Activated CD4-positive, alpha-beta memory T cell treated with anti-CD3 and anti-CD28 coated beads, Interleukin-2, amount 10 ng/mL, durations not matched to agents 7 days and 5 days (primary cell): ENCODE results near the gene BLTP3B. TPM values are rescaled to one million over a fixed set of nuclear protein-coding genes. Genes with fewer than 3 reads are reported as not detected.

Source experiments
- CTCF ChIA-PET: fragments of 350-600 bp; sonication (Branson Sonifier 250); formaldehyde crosslinking; loops from one replicate; lab custom pipeline; 2021; ENCODE audit warnings: antibody characterized with exemption, inconsistent platforms; lab: Charles Lee
- POLR2A ChIA-PET: fragments of 350-600 bp; sonication (Branson Sonifier 250); formaldehyde crosslinking; loops from one replicate; lab custom pipeline; 2021; ENCODE audit warnings: antibody characterized with exemption; lab: Charles Lee
- DNase-seq: peaks from one replicate; pipeline ENCODE4 v3.0.0-alpha.2; 2020
- H3K27ac Mint-ChIP-seq: one replicate; pipeline ENCODE4 v1.8.0; 2021; ENCODE audit warnings: mild to moderate bottlenecking, mixed read lengths
- H3K27me3 Mint-ChIP-seq: one replicate; pipeline ENCODE4 v1.8.0; 2021; ENCODE audit warnings: mixed read lengths
- H3K36me3 Mint-ChIP-seq: one replicate; pipeline ENCODE4 v1.8.0; 2021; ENCODE audit warnings: low read depth, mixed read lengths
- H3K4me1 Mint-ChIP-seq: one replicate; pipeline ENCODE4 v1.8.0; 2021; ENCODE audit warnings: mixed read lengths
- H3K4me3 Mint-ChIP-seq: one replicate; pipeline ENCODE4 v1.8.0; 2021; ENCODE audit warnings: mild to moderate bottlenecking, mixed read lengths
- H3K9me3 Mint-ChIP-seq: one replicate; pipeline ENCODE4 v1.8.0; 2021; ENCODE audit warnings: mixed read lengths
- total RNA-seq, 2 experiments: library from RNA; stranded (reverse); gene quantifications; one replicate each; pipeline ENCODE4 v1.2.3, GENCODE V29; 2021

BLTP3B gene
- total RNA-seq, 2 experiments from 2014 or later, result 37.3 to 40.4 TPM

- no peaks in the 10 kb centered on the region for H3K27me3 Mint-ChIP-seq
- POLR2A ChIA-PET, result no interaction called here
- no peaks in the 10 kb centered on the region for H3K9me3 Mint-ChIP-seq
- no peak for DNase-seq
- no peaks in the 10 kb centered on the region for H3K4me1 Mint-ChIP-seq
- H3K36me3 Mint-ChIP-seq, result peaks cover 37% of the 10 kb centered on the region
- no peak overlapping the region for H3K4me3 Mint-ChIP-seq
- no peak overlapping the region for H3K27ac Mint-ChIP-seq
- CTCF ChIA-PET, result interaction anchor here (0.9 kb wide), 1 partner anchor 20 kb away, joined by 3 read pairs; no protein-coding TSS in a partner anchor
These were observed 31.8 kb upstream of the BLTP3B start for GRCh38 chr12:100174495-100174894.

GRCh38 chr12:100173111-100173510 is 30.4 kb upstream of the BLTP3B start:
- ChIA-PET CTCF (no interaction called here), POLR2A (no interaction called here)
- Mint-ChIP-seq H3K4me3 (no peak overlapping the region), H3K27ac (no peak overlapping the region), H3K27me3 (no peaks in the 10 kb centered on the region), H3K36me3 (peaks cover 32% of the 10 kb centered on the region), H3K4me1 (no peaks in the 10 kb centered on the region), H3K9me3 (no peaks in the 10 kb centered on the region)
- no peak for DNase-seq

- CTCF ChIA-PET, result no interaction called here
- no peaks in the 10 kb centered on the region for H3K9me3 Mint-ChIP-seq
These were observed 28.6 kb upstream of the BLTP3B start for GRCh38 chr12:100171248-100171647.

GRCh38 chr12:100170313-100170858 is 27.7 kb upstream of the BLTP3B start:
- Mint-ChIP-seq H3K27me3 (no peaks in the 10 kb centered on the region), H3K9me3 (no peaks in the 10 kb centered on the region), H3K27ac (no peak overlapping the region), H3K4me1 (no peaks in the 10 kb centered on the region), H3K4me3 (no peak overlapping the region), H3K36me3 (peaks cover 21% of the 10 kb centered on the region)
- no peak for DNase-seq
- ChIA-PET POLR2A (interaction anchor here (0.9 kb wide), 1 partner anchor 16 kb away, joined by 3 read pairs; no protein-coding TSS in a partner anchor), CTCF (no interaction called here)

More at GRCh38 chr12:100171248-100171647, 28.6 kb upstream of the BLTP3B start:
- Mint-ChIP-seq H3K36me3 (peaks cover 21% of the 10 kb centered on the region), H3K4me3 (no peak overlapping the region), H3K27me3 (no peaks in the 10 kb centered on the region), H3K4me1 (no peaks in the 10 kb centered on the region), H3K27ac (no peak overlapping the region)
- no peak for DNase-seq
- POLR2A ChIA-PET, result interaction anchor here (0.9 kb wide), 1 partner anchor 15 kb away, joined by 3 read pairs; no protein-coding TSS in a partner anchor

GRCh38 chr12:100169345-100169744 is 26.7 kb upstream of the BLTP3B start:
- Mint-ChIP-seq H3K27ac (no peak overlapping the region), H3K4me1 (peaks cover 1% of the 10 kb centered on the region), H3K9me3 (no peaks in the 10 kb centered on the region), H3K4me3 (no peak overlapping the region), H3K36me3 (peaks cover 12% of the 10 kb centered on the region), H3K27me3 (no peaks in the 10 kb centered on the region)
- ChIA-PET CTCF (no interaction called here), POLR2A (no interaction called here)
- DNase-seq, result no peak

GRCh38 chr12:100168562-100168961 is 25.9 kb upstream of the BLTP3B start:
- Mint-ChIP-seq H3K4me1 (peaks cover 9% of the 10 kb centered on the region), H3K9me3 (no peaks in the 10 kb centered on the region), H3K27me3 (no peaks in the 10 kb centered on the region), H3K27ac (no peak overlapping the region), H3K4me3 (no peak overlapping the region), H3K36me3 (peaks cover 10% of the 10 kb centered on the region)
- ChIA-PET CTCF (interaction anchor here (0.9 kb wide), 1 partner anchor 13 kb away, joined by 3 read pairs; no protein-coding TSS in a partner anchor), POLR2A (no interaction called here)
- DNase-seq, result no peak

- DNase-seq, result no peak
- H3K27ac Mint-ChIP-seq, result no peak overlapping the region
- ChIA-PET POLR2A (interaction anchor here (0.9 to 3.7 kb wide), 2 partner anchors 8 to 34 kb away, joined by 3 to 17 read pairs; partner anchors contain the start of gene ACTR6), CTCF (interaction anchor here (5.6 kb wide), 1 partner anchor 12 kb away, joined by 53 read pairs; no protein-coding TSS in a partner anchor)
- H3K4me1 Mint-ChIP-seq, result peaks cover 14% of the 10 kb centered on the region
- peaks cover 3% of the 10 kb centered on the region for H3K36me3 Mint-ChIP-seq
- no peak overlapping the region for H3K4me3 Mint-ChIP-seq
- no peaks in the 10 kb centered on the region for H3K9me3 Mint-ChIP-seq
- H3K27me3 Mint-ChIP-seq, result no peaks in the 10 kb centered on the region
These were observed 23.6 kb upstream of the BLTP3B start for GRCh38 chr12:100166232-100166631.

GRCh38 chr12:100165356-100165755 is 22.7 kb upstream of the BLTP3B start:
- peaks cover 14% of the 10 kb centered on the region for H3K4me1 Mint-ChIP-seq
- H3K9me3 Mint-ChIP-seq, result no peaks in the 10 kb centered on the region
- no peaks in the 10 kb centered on the region for H3K27me3 Mint-ChIP-seq
- no peak overlapping the region for H3K27ac Mint-ChIP-seq
- CTCF ChIA-PET, result interaction anchor here (5.6 kb wide), 1 partner anchor 11 kb away, joined by 53 read pairs; no protein-coding TSS in a partner anchor
- H3K36me3 Mint-ChIP-seq, result peaks cover 3% of the 10 kb centered on the region
- no peak overlapping the region for H3K4me3 Mint-ChIP-seq
- POLR2A ChIA-PET, result interaction anchor here (0.9 to 3.7 kb wide), 2 partner anchors 8 to 35 kb away, joined by 3 to 17 read pairs; partner anchors contain the start of gene ACTR6
- DNase-seq, result no peak

- no peaks in the 10 kb centered on the region for H3K27me3 Mint-ChIP-seq
- ChIA-PET POLR2A (interaction anchor here (0.7 to 3.7 kb wide), 7 partner anchors 9 to 103 kb away, joined by 3 to 17 read pairs (median 4); partner anchors contain the start of genes ACTR6 and SCYL2), CTCF (interaction anchor here (0.9 to 5.6 kb wide), 4 partner anchors 10 to 103 kb away, joined by 3 to 53 read pairs (median 5); partner anchors contain the start of genes DEPDC4 and SCYL2)
- H3K4me1 Mint-ChIP-seq, result peaks cover 14% of the 10 kb centered on the region
- peak overlapping the region; percentile 62 for H3K27ac Mint-ChIP-seq
- H3K9me3 Mint-ChIP-seq, result no peaks in the 10 kb centered on the region
- no peak for DNase-seq
- H3K36me3 Mint-ChIP-seq, result no peaks in the 10 kb centered on the region
- peak overlapping the region; percentile 28 for H3K4me3 Mint-ChIP-seq
These were observed 21.6 kb upstream of the BLTP3B start for GRCh38 chr12:100164153-100164704.

- CTCF ChIA-PET, result interaction anchor here (1.3 to 5.6 kb wide), 3 partner anchors 9 to 29 kb away, joined by 3 to 53 read pairs (median 6); no protein-coding TSS in a partner anchor
- DNase-seq, result peak; percentile 78
- H3K27me3 Mint-ChIP-seq, result no peaks in the 10 kb centered on the region
- no peaks in the 10 kb centered on the region for H3K9me3 Mint-ChIP-seq
- H3K4me1 Mint-ChIP-seq, result peaks cover 14% of the 10 kb centered on the region
- POLR2A ChIA-PET, result interaction anchor here (0.7 to 3.7 kb wide), 7 partner anchors 9 to 104 kb away, joined by 3 to 17 read pairs (median 4); partner anchors contain the start of genes ACTR6 and SCYL2
- no peaks in the 10 kb centered on the region for H3K36me3 Mint-ChIP-seq
- H3K27ac Mint-ChIP-seq, result peak overlapping the region; percentile 62
- H3K4me3 Mint-ChIP-seq, result peak overlapping the region; percentile 28
These were observed 20.9 kb upstream of the BLTP3B start for GRCh38 chr12:100163416-100164152.

GRCh38 chr12:100159391-100160104 is 16.9 kb upstream of the BLTP3B start:
- no peaks in the 10 kb centered on the region for H3K27me3 Mint-ChIP-seq
- no peak overlapping the region for H3K27ac Mint-ChIP-seq
- POLR2A ChIA-PET, result interaction anchor here (1.4 kb wide), 1 partner anchor 41 kb away, joined by 6 read pairs; the partner anchor contains the start of gene ACTR6
- CTCF ChIA-PET, result no interaction called here
- H3K9me3 Mint-ChIP-seq, result no peaks in the 10 kb centered on the region
- no peak for DNase-seq
- no peak overlapping the region for H3K4me3 Mint-ChIP-seq
- H3K36me3 Mint-ChIP-seq, result no peaks in the 10 kb centered on the region
- peaks cover 22% of the 10 kb centered on the region for H3K4me1 Mint-ChIP-seq

GRCh38 chr12:100158535-100158934 is 15.9 kb upstream of the BLTP3B start:
- Mint-ChIP-seq H3K4me3 (no peak overlapping the region), H3K4me1 (peaks cover 15% of the 10 kb centered on the region), H3K27me3 (no peaks in the 10 kb centered on the region), H3K9me3 (no peaks in the 10 kb centered on the region), H3K27ac (no peak overlapping the region), H3K36me3 (no peaks in the 10 kb centered on the region)
- ChIA-PET CTCF (no interaction called here), POLR2A (interaction anchor here (1.4 kb wide), 1 partner anchor 42 kb away, joined by 6 read pairs; the partner anchor contains the start of gene ACTR6)
- DNase-seq, result no peak
